T-helper 22 cell (primary cell): Measurements from ENCODE around the gene CCNL2.
"Not testable (repeated sequence)": the region's sequence is repeated elsewhere in the genome, so short reads cannot be mapped to it uniquely, and the experiment has no call there.

ENCODE experiments used
- DNase-seq: peaks from one replicate; pipeline ENCODE4 v3.0.0-alpha.2; 2020; ENCODE audit warnings: low read depth

The CCNL2 gene

GRCh38 chr1:1432274-1432950 is 33.3 kb upstream of the CCNL2 start:
- no peak for DNase-seq

- no peak for DNase-seq
Measured at GRCh38 chr1:1431845-1432273, 32.7 kb upstream of the CCNL2 start.

- DNase-seq, result no peak
Measured at GRCh38 chr1:1430992-1431844, 32.1 kb upstream of the CCNL2 start.

- no peak for DNase-seq
Measured at GRCh38 chr1:1430114-1430982, 31.2 kb upstream of the CCNL2 start.

GRCh38 chr1:1429671-1430073 is 30.5 kb upstream of the CCNL2 start:
- no peak for DNase-seq

- not testable (repeated sequence) for DNase-seq
Measured at GRCh38 chr1:1428967-1429366, 29.8 kb upstream of the CCNL2 start.

- no peak for DNase-seq
Measured at GRCh38 chr1:1428174-1428573, 29.0 kb upstream of the CCNL2 start.

- DNase-seq, result no peak
Measured at GRCh38 chr1:1427820-1428148, 28.6 kb upstream of the CCNL2 start.

GRCh38 chr1:1427106-1427819 is 28.1 kb upstream of the CCNL2 start:
- no peak for DNase-seq

- DNase-seq, result no peak
Measured at GRCh38 chr1:1426496-1427105, 27.5 kb upstream of the CCNL2 start.

- no peak for DNase-seq
Measured at GRCh38 chr1:1425753-1426495, 26.8 kb upstream of the CCNL2 start.

GRCh38 chr1:1425426-1425752 is 26.3 kb upstream of the CCNL2 start:
- DNase-seq, result no peak

- no peak for DNase-seq
Measured at GRCh38 chr1:1424707-1425106, 25.6 kb upstream of the CCNL2 start.

- DNase-seq, result no peak
Measured at GRCh38 chr1:1423245-1423597, 24.1 kb upstream of the CCNL2 start.

GRCh38 chr1:1422465-1423244 is 23.5 kb upstream of the CCNL2 start:
- no peak for DNase-seq

GRCh38 chr1:1421907-1422464 is 22.9 kb upstream of the CCNL2 start:
- DNase-seq, result no peak

- DNase-seq, result no peak
Measured at GRCh38 chr1:1421147-1421906, 22.2 kb upstream of the CCNL2 start, which contains the start of gene ANKRD65. Gene ANKRD65, minus strand, starts transcription at chr1:1421276. Its CDS starts 271 bp downstream, at chr1:1421005.

GRCh38 chr1:1420654-1421141 is 21.6 kb upstream of the CCNL2 start:
- no peak for DNase-seq
